Natural killer cell treated with Interleukin-12 subunit alpha and Interleukin-12 subunit beta and Interleukin-15 and Interleukin-18, amount 100 ng/mL, for 72 hours (primary cell): Measurements from ENCODE around the gene CASP3. TPM values are rescaled to one million over a fixed set of nuclear protein-coding genes. Genes with fewer than 3 reads are reported as not detected.
"Not testable (repeated sequence)": the region's sequence is repeated elsewhere in the genome, so short reads cannot be mapped to it uniquely, and the experiment has no call there.

Experiments
- ATAC-seq, 2 donors: fragments of 150-1000 bp; cut with Tn5 transposase in 1 of 2; sonication (Bioruptor Pico), chemical (Tn5 transposase) in 1 of 2; 2 replicates each; pipeline ENCODE4 v1.10.0; 2021
- DNase-seq: peaks from one replicate; pipeline ENCODE4 v3.0.0; 2022; ENCODE audit warnings: low spot score
- H3K27ac Mint-ChIP-seq, 2 donors: 1 replicate in 1 of 2; 2 replicates in 1 of 2; pipeline ENCODE4 v1.8.0; 2022; ENCODE audit warnings: mixed read lengths in 2 of 2, mild to moderate bottlenecking in 1 of 2, moderate library complexity in 1 of 2
- H3K27me3 Mint-ChIP-seq, 2 donors: 1 replicate in 1 of 2; 2 replicates in 1 of 2; pipeline ENCODE4 v1.8.0; 2022; ENCODE audit warnings: mixed read lengths in 2 of 2
- H3K36me3 Mint-ChIP-seq: one replicate; pipeline ENCODE4 v1.8.0; 2022; ENCODE audit warnings: mixed read lengths
- H3K4me1 Mint-ChIP-seq, 2 donors: 1 replicate in 1 of 2; 2 replicates in 1 of 2; pipeline ENCODE4 v1.8.0; 2022; ENCODE audit warnings: low read depth in 2 of 2, mixed read lengths in 2 of 2, mild to moderate bottlenecking in 1 of 2
- H3K4me3 Mint-ChIP-seq: one replicate; pipeline ENCODE4 v1.8.0; 2022; ENCODE audit warnings: mixed read lengths
- H3K9me3 Mint-ChIP-seq: 2 replicates; pipeline ENCODE4 v1.8.0; 2022; ENCODE audit warnings: mixed read lengths
- total RNA-seq, 2 donors: library from RNA; stranded (reverse); gene quantifications; one replicate each; pipeline ENCODE4 v1.2.3, GENCODE V29; 2022

Gene CASP3
- total RNA-seq, 2 donors from 2014 or later: 65.8 to 96.5 TPM

DNA sequence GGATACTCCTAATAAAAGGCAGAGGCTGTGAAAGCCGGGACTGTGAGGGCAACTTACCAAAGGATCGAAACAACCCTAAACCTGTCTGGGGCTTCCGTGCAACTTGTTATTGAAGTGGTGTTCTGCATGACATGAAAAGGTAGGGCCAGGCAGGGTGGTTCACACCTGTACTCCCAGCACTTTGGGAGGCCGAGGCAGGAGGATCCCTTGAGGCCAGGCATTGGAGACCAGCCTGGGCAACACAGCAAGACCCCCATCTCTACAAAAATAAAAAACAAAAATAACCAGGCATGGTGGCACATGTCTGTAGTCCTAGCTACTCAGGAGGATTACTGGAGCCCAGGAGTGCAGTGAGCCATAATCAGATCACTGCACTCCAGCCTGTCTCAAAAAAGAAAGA, 12.3 kb downstream of the CASP3 start:
- Mint-ChIP-seq H3K4me1 (peaks cover 44 to 47% of the 10 kb centered on the region in 2 donors), H3K9me3 (no peaks in the 10 kb centered on the region), H3K4me3 (no peak overlapping the region), H3K27ac (no peak overlapping the region), H3K27me3 (no peaks in the 10 kb centered on the region), H3K36me3 (peaks cover 26% of the 10 kb centered on the region)
- ATAC-seq (no peak), DNase-seq (no peak)

DNA sequence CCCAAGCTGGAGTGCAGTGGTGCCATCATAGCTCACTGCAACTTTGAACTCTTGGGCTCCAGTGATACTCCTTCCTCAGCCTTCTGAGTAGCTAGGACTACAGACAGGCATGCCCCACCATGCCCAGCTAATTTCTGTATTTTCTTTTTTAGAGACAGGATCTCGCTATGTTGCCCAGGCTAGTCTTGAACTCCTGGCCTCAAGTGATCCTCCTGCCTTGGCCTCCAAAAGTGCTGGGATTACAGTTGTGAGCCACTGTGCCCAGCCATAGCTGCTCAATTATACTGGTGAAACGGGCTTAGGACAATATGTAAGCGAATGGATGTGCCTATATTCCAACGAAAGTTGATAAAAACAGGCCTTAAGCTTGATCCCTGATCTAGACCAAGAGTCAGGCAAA, 13.1 kb downstream of the CASP3 start:
- Mint-ChIP-seq H3K27ac (no peak overlapping the region), H3K4me3 (no peak overlapping the region), H3K4me1 (peaks cover 36 to 39% of the 10 kb centered on the region in 2 donors), H3K27me3 (no peaks in the 10 kb centered on the region), H3K9me3 (no peaks in the 10 kb centered on the region), H3K36me3 (peaks cover 22% of the 10 kb centered on the region)
- no peak for ATAC-seq
- no peak for DNase-seq

DNA sequence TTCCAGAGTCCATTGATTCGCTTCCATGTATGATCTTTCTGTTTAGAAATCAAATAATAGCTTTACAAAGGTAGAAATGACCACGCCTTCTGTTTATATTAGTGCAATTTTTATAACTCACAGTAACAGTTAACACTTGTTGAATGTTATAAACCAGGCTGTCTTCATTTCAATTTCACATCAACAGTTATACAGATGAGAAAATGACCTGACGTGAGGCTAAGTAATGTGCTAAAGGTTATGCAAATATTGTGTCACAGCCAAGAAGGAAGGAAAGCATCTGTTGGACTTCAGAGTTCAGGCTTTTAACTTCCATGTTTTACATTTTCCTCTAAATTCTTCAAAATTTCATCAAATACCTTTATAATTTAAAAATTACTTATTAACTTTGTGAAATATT, 13.9 kb downstream of the CASP3 start:
- DNase-seq (no peak), ATAC-seq (no peak)
- no peak overlapping the region for H3K4me3 Mint-ChIP-seq
- no peaks in the 10 kb centered on the region for H3K9me3 Mint-ChIP-seq
- peaks cover 23% of the 10 kb centered on the region for H3K36me3 Mint-ChIP-seq
- H3K27me3 Mint-ChIP-seq: no peaks in the 10 kb centered on the region
- no peak overlapping the region for H3K27ac Mint-ChIP-seq
- H3K4me1 Mint-ChIP-seq: peaks cover 32% of the 10 kb centered on the region in 2 donors

DNA sequence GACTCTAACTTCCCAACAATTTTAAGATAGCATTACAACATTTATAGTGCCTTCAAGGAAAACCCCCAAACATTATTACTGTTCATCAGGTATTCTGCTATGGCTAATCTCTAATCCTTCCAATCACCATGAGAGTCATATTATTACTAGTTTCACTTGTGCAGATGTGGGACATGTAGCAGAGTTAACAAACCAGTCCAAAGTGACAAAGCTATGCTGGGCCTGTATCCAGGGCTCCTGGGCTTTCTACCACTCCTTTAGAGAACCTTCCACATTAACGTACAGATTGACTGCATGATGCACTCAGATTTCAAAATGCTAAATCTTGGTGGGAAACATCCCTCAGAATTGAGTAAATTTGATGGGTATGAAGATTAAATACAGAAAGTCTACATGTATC, 16.4 kb downstream of the CASP3 start:
- H3K9me3 Mint-ChIP-seq: no peaks in the 10 kb centered on the region
- H3K4me1 Mint-ChIP-seq: peaks cover 12% of the 10 kb centered on the region in 2 donors
- DNase-seq: no peak
- no peak overlapping the region for H3K4me3 Mint-ChIP-seq
- H3K27ac Mint-ChIP-seq: no peak overlapping the region
- peaks cover 27% of the 10 kb centered on the region for H3K36me3 Mint-ChIP-seq
- ATAC-seq: no peak
- H3K27me3 Mint-ChIP-seq: no peaks in the 10 kb centered on the region

DNA sequence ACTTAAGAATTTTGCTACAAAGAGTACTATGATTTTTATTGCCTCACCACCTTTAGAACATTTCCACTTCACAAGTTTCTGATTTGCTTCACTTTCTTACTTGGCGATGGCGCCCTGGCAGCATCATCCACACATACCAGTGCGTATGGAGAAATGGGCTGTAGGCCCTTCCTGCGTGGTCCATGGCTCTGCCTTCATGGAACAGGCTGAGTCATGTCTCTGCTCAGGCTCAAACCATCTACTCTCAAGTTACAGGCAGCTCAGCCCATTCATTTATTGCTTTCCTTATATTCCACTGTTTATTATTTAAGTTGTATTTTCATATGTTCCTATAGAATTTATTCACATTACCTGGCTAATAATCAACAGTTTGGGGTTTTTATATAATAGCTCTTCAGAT, 21.1 kb downstream of the CASP3 start:
- no peak overlapping the region for H3K4me3 Mint-ChIP-seq
- H3K27ac Mint-ChIP-seq: no peak overlapping the region
- no peaks in the 10 kb centered on the region for H3K9me3 Mint-ChIP-seq
- peaks cover 36 to 39% of the 10 kb centered on the region in 2 donors for H3K4me1 Mint-ChIP-seq
- H3K36me3 Mint-ChIP-seq: peaks cover 40% of the 10 kb centered on the region
- ATAC-seq: no peak
- DNase-seq: no peak
- no peaks in the 10 kb centered on the region for H3K27me3 Mint-ChIP-seq

DNA sequence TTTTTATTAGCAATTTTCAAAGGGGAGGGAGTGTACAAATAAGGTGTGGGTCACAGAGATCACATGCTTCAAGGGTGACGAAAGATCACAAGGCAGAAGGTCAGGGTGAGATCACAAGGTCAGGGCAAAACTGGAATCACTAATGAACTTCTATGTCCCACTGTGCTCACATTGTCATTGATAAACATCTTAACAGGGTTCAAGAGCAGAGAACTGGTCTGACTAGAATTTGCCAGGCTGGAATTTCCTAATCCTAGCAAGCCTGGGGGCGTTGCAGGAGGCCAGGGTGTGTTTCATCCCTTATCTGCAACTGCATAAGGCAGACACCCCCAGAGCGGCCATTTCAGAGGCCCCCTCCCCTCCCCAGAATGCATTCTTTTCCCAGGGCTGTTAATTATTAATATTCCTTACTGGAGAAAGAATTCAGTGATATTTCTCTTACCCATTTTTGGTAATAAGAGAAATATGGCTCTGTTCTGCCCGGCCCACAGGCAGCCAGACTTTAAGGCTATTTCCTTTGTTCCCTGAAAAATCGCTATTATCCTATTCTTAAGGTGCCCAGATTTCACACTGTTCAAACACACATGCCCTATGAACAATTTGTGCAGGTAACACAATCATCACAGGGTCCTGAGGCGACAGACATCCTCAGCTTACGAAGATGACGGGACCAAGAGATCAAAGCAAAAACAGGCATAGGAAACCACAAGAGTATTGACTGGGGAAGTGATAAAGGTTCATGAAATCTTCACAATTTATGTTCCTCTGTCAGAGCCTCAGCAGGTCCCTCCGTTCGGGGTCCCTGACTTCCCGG, 23.3 kb downstream of the CASP3 start:
- DNase-seq, H3K9me3 Mint-ChIP-seq, ATAC-seq, H3K27me3 Mint-ChIP-seq: not testable (repeated sequence)
- H3K27ac Mint-ChIP-seq: peak overlapping the region; percentile 68 to 72
- peak overlapping the region; percentile 66 for H3K4me3 Mint-ChIP-seq
- peaks cover 40% of the 10 kb centered on the region for H3K36me3 Mint-ChIP-seq
- H3K4me1 Mint-ChIP-seq: peaks cover 35 to 36% of the 10 kb centered on the region in 2 donors

DNA sequence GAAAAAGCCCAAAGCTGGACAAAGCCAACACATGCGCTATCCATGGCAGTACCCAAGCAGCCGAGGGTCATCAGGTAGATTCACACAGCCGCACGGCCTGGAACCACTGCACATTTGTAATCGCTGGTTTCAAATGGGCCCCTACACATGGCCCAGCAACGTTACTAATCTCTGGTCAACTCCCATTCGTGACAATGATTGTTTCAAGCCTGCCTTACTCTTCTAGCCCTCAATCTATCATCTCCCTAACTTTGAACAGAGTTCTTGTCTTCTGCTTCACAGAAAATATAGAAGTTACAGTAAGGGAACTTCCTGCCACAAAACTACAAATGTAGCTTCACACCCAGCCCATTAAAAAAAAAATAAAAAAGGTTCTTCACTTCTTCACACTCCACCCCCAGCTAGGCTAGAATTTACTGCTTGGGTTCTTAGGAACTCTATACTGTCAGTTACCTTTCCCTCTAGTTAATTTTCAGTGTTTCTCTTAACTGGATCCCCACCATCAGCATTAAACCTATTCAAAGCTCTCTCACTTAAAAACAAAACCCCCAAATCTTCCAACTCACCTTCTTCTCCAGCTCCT, 24.2 kb downstream of the CASP3 start:
- Mint-ChIP-seq H3K4me3 (peak overlapping the region; percentile 66), H3K27me3 (no peaks in the 10 kb centered on the region), H3K4me1 (peaks cover 33 to 36% of the 10 kb centered on the region in 2 donors), H3K27ac (peak overlapping the region; percentile 68 to 72), H3K9me3 (no peaks in the 10 kb centered on the region), H3K36me3 (peaks cover 36% of the 10 kb centered on the region)
- DNase-seq (no peak), ATAC-seq (peak in 1 of 2 donors; percentile 66)

DNA sequence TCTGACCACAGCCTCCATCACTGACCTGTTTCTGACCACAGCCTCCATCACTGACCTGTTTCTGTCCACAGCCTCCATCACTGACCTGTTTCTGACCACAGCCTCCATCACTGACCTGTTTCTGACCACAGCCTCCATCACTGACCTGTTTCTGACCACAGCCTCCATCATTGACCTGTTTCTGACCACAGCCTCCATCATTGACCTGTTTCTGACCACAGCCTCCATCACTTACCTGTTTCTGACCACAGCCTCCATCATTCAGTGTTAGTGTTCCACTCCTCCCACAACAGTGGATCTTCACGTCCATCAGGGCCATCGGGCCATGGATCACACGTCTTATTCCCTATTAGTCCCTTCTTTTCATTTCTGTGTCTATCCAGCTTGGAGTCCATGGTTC, 24.7 kb downstream of the CASP3 start:
- peaks cover 33% of the 10 kb centered on the region for H3K36me3 Mint-ChIP-seq
- H3K27ac Mint-ChIP-seq: peak overlapping the region; percentile 68 to 72
- DNase-seq, H3K27me3 Mint-ChIP-seq, H3K9me3 Mint-ChIP-seq, ATAC-seq: not testable (repeated sequence)
- H3K4me1 Mint-ChIP-seq: peaks cover 33 to 36% of the 10 kb centered on the region in 2 donors
- H3K4me3 Mint-ChIP-seq: peak overlapping the region; percentile 66

DNA sequence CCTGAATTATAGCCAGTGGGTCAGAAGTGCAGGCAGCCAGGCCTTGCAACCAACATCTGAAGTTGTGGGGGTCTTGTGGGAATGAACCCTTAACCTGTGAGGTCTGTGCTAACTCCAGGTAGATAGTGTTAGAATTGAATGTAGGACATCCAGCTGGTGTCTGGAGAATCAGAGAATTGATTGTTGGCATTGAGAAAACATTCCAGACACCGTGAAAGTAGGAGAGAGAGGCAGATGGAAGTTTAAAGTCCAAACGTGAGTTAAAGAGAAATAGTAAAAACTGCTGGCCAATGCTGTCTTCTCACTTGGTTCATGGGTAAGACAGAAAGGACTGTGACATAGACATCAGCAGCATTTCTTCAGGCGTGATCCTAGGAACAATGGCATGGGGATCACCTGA, 27.7 kb downstream of the CASP3 start:
- ATAC-seq: no peak
- Mint-ChIP-seq H3K4me1 (peaks cover 20 to 23% of the 10 kb centered on the region in 2 donors), H3K27me3 (no peaks in the 10 kb centered on the region), H3K9me3 (no peaks in the 10 kb centered on the region), H3K4me3 (no peak overlapping the region), H3K27ac (no peak overlapping the region), H3K36me3 (peaks cover 19% of the 10 kb centered on the region)
- no peak for DNase-seq

DNA sequence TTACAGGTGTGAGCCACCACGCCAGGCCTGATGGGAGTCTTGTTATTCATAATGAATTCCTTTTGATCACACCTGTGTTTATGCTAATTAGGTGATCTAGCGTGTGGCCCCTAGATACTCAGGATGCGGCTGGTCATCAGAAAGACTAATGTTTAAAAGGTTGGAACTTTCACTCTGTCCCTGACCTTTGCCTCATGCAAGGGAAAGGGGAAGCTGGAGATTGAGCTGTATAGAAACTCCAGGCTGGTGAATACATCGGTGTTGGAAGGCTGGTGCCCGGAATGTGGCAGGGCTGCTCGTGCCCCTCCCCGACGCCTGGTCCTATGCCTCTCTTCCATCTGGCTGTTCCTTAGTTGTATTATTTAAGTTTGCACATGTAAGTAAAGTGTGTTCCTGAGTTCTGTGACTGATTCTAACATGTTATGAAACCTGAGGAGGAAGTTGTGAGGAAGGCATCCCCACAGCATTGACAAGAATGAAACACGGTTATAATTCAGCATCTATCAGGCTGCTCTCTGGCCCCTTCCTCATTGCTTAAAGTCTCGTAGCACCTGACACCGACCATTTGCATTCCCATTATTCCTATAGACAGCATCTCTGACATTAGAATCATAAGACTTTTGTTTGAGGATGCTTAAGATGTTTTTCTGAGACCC, 28.9 kb downstream of the CASP3 start:
- Mint-ChIP-seq H3K4me1 (peaks cover 10 to 15% of the 10 kb centered on the region in 2 donors), H3K27me3 (no peaks in the 10 kb centered on the region), H3K27ac (no peak overlapping the region), H3K4me3 (no peak overlapping the region), H3K9me3 (no peaks in the 10 kb centered on the region), H3K36me3 (peaks cover 16% of the 10 kb centered on the region)
- ATAC-seq (no peak), DNase-seq (no peak)

DNA sequence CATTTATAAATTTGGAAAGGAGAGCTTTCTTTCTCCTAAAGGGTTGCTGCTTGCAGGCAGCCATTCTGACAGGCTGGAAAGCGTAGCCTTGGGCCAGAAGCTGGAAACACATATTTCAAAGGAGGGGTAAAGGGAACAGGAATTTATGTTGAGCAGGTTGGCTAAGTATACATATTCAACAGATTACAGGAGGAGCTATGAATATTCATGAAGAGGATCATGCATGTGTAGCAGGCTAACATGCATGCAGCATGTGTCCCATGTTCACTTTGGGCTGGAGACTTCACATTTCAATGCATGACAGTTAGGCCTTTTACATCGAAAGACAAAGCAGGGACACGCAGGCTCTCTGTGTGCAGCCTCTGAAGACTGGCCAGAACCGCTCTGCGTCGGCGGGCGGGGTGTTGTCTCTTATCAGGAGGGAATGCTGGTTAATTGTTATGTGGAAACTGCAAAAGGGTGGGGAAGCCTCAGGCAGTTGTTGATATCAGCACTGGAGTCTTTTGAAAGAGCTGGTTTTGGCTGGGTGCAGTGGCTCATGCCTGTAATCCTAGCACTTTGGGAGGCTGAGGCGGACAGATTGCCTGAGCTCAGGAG, 31.5 kb downstream of the CASP3 start:
- Mint-ChIP-seq H3K4me3 (no peak overlapping the region), H3K27me3 (no peaks in the 10 kb centered on the region), H3K4me1 (peaks cover 0 to 3% of the 10 kb centered on the region in 2 donors), H3K9me3 (no peaks in the 10 kb centered on the region), H3K27ac (no peak overlapping the region), H3K36me3 (peaks cover 6% of the 10 kb centered on the region)
- ATAC-seq (no peak), DNase-seq (no peak)

DNA sequence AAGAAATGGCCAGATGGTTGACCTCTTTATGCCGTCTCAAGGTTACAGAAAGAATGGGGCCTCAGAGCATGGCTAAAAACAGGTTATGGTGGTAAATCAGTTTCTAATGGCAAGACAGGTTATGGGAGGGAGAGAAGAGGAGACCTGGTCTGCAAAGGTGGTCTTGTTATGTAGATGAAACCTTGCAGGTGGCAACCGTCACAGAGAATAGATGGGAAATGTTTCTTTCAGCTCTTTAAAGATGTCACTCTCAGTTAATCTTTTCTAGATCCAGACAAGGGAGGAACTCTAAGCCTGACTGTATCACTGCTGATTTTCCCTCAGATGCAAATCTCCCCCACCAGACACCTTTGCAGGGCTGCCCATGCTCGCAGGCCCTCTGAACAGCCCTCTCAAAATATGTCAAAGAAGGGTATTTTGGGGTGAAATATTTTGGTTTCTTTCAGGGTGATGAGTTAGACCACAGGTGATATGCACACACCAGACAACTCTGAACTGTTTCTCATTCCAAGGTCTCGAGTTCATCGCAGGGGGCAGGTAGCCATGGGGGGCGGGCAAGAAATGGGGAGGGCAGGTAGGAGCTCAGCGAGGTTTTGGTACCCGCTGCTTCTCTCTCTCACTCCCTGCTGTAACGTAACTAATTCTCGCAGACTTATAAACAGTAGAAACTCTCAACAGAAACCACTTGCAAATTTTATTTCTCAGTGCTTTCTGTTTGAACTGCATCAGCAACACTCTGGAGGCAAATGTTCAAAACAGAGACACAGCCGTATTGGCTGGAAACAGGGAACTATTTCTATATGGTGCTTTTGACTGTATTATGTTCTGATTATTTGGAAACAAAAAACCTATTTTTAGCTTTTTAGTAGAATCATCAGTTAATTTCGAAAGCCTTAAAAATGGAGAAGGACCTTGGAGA, 32.4 kb downstream of the CASP3 start:
- Mint-ChIP-seq H3K27me3 (no peaks in the 10 kb centered on the region), H3K36me3 (peaks cover 6% of the 10 kb centered on the region), H3K27ac (no peak overlapping the region), H3K9me3 (no peaks in the 10 kb centered on the region), H3K4me3 (no peak overlapping the region), H3K4me1 (no peaks in the 10 kb centered on the region)
- DNase-seq (no peak), ATAC-seq (no peak)

DNA sequence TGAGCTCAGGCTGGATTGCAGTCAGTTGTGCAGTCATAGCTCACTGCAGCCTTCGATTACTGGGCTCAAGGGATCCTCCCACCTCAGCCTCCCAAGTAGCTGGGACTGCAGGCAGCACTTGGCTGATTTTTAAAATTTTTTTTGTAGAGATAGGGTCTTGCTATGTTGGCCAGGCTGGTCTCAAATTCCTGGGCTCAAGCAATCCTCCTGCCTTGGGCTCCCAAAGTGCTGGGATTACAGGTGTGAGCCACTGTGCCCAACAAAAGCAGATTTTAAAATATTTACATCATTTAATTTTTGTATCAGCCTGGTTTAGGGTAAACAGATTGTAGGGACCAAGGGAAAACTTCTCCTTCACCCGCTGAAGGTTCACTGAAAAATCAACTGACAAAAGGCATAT, 33.1 kb downstream of the CASP3 start:
- not testable (repeated sequence) for H3K9me3 Mint-ChIP-seq

More for the DNA sequence above, 33.1 kb downstream of the CASP3 start:
- not testable (repeated sequence) for H3K27ac Mint-ChIP-seq, ATAC-seq, DNase-seq, H3K4me3 Mint-ChIP-seq, H3K4me1 Mint-ChIP-seq, H3K27me3 Mint-ChIP-seq, H3K36me3 Mint-ChIP-seq
